GM12878 (cell line): ENCODE data around the gene P4HA3. TPM values are rescaled to one million over a fixed set of nuclear protein-coding genes. Genes with fewer than 3 reads are reported as not detected.

ENCODE experiments used
- ATAC-seq: fragments of 200-7000 bp; cut with Tn5 transposase; 3 replicates; pipeline ENCODE4 v1.9.1; 2020; ENCODE audit warnings: mild to moderate bottlenecking, moderate library complexity
- BruUV-seq: library from RNA; stranded (reverse); fragments of 400-500 nt; replicated peaks from 2 replicates; lab custom pipeline; 2021; lab: Mats Ljungman, UMichigan
- CTCF ChIA-PET: fragments of 300-600 bp; sonication (Branson Sonifier 250); formaldehyde crosslinking; extraction: SDS; loops from one replicate; lab custom pipeline; 2021; ENCODE audit warnings: inconsistent platforms; lab: Yijun Ruan, JAX
- POLR2A ChIA-PET: fragments of 350-600 bp; formaldehyde crosslinking; extraction: SDS; loops from one replicate; lab custom pipeline; 2021; ENCODE audit warnings: inconsistent platforms; lab: Charles Lee
- RAD21 ChIA-PET: fragments of 300-600 bp; sonication (Branson Sonifier 250); formaldehyde crosslinking; loops from one replicate; lab custom pipeline; 2023; ENCODE audit warnings: antibody characterized with exemption; ENCODE audit not compliant: unreplicated experiment; lab: Charles Lee
- SMC1A ChIA-PET: fragments of 300-600 bp; sonication (Branson Sonifier 250); formaldehyde crosslinking; loops from one replicate; lab custom pipeline; 2023; ENCODE audit not compliant: unreplicated experiment, uncharacterized antibody; lab: Charles Lee
- DNase-seq: peaks from one replicate; pipeline ENCODE4 v3.0.0-alpha.2; 2011; ENCODE audit warnings: low read depth, low spot score
- FAIRE-seq: peaks from 3 replicates; lab custom pipeline; 2011; peaks lifted over from hg19 to GRCh38; lab: Jason Lieb, UNC
- H2AFZ ChIP-seq: 2 replicates; pipeline ENCODE4 v1.6.0; 2011; ENCODE audit warnings: low read depth, low read length, control low read depth; ENCODE audit not compliant: control insufficient read depth
- H3K27ac ChIP-seq: 2 replicates; pipeline ENCODE4 v1.5.1; 2011; ENCODE audit warnings: control low read depth; ENCODE audit not compliant: control insufficient read depth, insufficient read depth
- H3K27me3 ChIP-seq, 2 experiments: replicated peaks in 1 of 2; 2 replicates each; pipeline versions ENCODE4 v1.6.0 to v1.6.1; 2011; ENCODE audit warnings: low read length in 1 of 2; ENCODE audit not compliant: control insufficient read depth in 2 of 2, insufficient read depth in 2 of 2
- H3K36me3 ChIP-seq, 2 experiments: 2 replicates each; pipeline ENCODE4 v1.5.1; 2011; ENCODE audit warnings: low read length in 1 of 2; ENCODE audit not compliant: control insufficient read depth in 2 of 2, insufficient read depth in 2 of 2
- H3K4me1 ChIP-seq: 2 replicates; pipeline ENCODE4 v1.6.1; 2011; ENCODE audit warnings: mild to moderate bottlenecking, low read length, moderate library complexity, mixed read lengths; ENCODE audit not compliant: control insufficient read depth, insufficient read depth
- H3K4me2 ChIP-seq: 2 replicates; pipeline ENCODE4 v1.6.0; 2011; ENCODE audit warnings: control low read depth; ENCODE audit not compliant: control insufficient read depth, insufficient read depth
- H3K4me3 ChIP-seq: fragments of 200-600 bp; sonication (generic); 2 replicates; pipeline ENCODE4 v1.5.1; 2016
- H3K79me2 ChIP-seq: 2 replicates; pipeline ENCODE4 v1.6.0; 2011; ENCODE audit warnings: low read length; ENCODE audit not compliant: control insufficient read depth, insufficient read depth
- H3K9ac ChIP-seq: 2 replicates; pipeline ENCODE4 v1.8.0; 2011; ENCODE audit warnings: low read length, control low read depth, mixed read lengths; ENCODE audit not compliant: control insufficient read depth, insufficient read depth
- H3K9me3 ChIP-seq: replicated peaks from 3 replicates; pipeline ENCODE4 v1.5.1; 2011; ENCODE audit warnings: mild to moderate bottlenecking, low read length; ENCODE audit not compliant: control insufficient read depth, insufficient read depth
- H4K20me1 ChIP-seq: 2 replicates; pipeline ENCODE4 v1.6.0; 2011; ENCODE audit not compliant: control insufficient read depth, insufficient read depth
- BCL11A ChIP-seq: IDR thresholded peaks from 2 replicates; pipeline ENCODE4 v1.6.1; 2011; ENCODE audit warnings: low read depth, low read length
- ETV6 ChIP-seq, 2 experiments: fragments of 450-650 bp in 1 of 2; IDR thresholded peaks in 1 of 2; conservative IDR thresholded peaks in 1 of 2; 2 replicates each; pipeline ENCODE4 v1.6.1; 2014; ENCODE audit warnings: antibody characterized with exemption in 1 of 2, borderline replicate concordance in 1 of 2, low read depth in 1 of 2, mild to moderate bottlenecking in 1 of 2, moderate library complexity in 1 of 2
- FOXM1 ChIP-seq: IDR thresholded peaks from 2 replicates; pipeline ENCODE4 v1.6.1; 2012; ENCODE audit warnings: low read depth, mild to moderate bottlenecking, inconsistent platforms, low read length, moderate library complexity
- IRF4 ChIP-seq: IDR thresholded peaks from 2 replicates; pipeline ENCODE4 v1.6.1; 2011; ENCODE audit warnings: low read depth, low read length
- NR2C1 ChIP-seq: fragments of 450-650 bp; IDR thresholded peaks from 2 replicates; pipeline ENCODE4 v1.6.1; 2017; ENCODE audit warnings: antibody characterized with exemption, mild to moderate bottlenecking, moderate library complexity
- NR2C2 ChIP-seq: IDR thresholded peaks from 2 replicates; pipeline ENCODE4 v1.6.1; 2011; ENCODE audit warnings: borderline replicate concordance, low read depth; ENCODE audit not compliant: control insufficient read depth, insufficient read length
- RB1 ChIP-seq: fragments of 450-650 bp; formaldehyde crosslinking; IDR thresholded peaks from 2 replicates; pipeline ENCODE4 v1.6.1; 2017; ENCODE audit warnings: mild to moderate bottlenecking, borderline replicate concordance
- STAT1 ChIP-seq: fragments of 450-650 bp; conservative IDR thresholded peaks from 2 replicates; pipeline ENCODE4 v1.6.1; 2014; ENCODE audit warnings: antibody characterized with exemption, mild to moderate bottlenecking
- STAT3 ChIP-seq: IDR thresholded peaks from 2 replicates; pipeline ENCODE4 v1.6.1; 2011; ENCODE audit warnings: low read depth, low read length, improper control_type of control experiment
- WRNIP1 ChIP-seq: IDR thresholded peaks from 2 replicates; pipeline ENCODE4 v1.6.1; 2011; ENCODE audit warnings: low read depth, low read length, improper control_type of control experiment, borderline replicate concordance
- WGBS: methylation state at CpG from one replicate; pipeline ENCODE4 v1.1.6; 2016; ENCODE audit warnings: low lambda C conversion rate; ENCODE audit not compliant: insufficient replicate concordance, insufficient coverage; ENCODE audit errors: missing lambda C conversion rate; 5-methylcytosine and 5-hydroxymethylcytosine counted together
- in situ Hi-C: fragments of 300-500 bp; cut with MboI; formaldehyde crosslinking; loops from 9 replicates; pipeline ENCODE4 v1.14.3; 2018; ENCODE audit warnings: mixed read lengths
- intact Hi-C: fragments of 100-400 bp; cut with micrococcal nuclease; formaldehyde crosslinking; loops from one replicate; pipeline ENCODE4 v1.14.2; 2022; ENCODE audit not compliant: unreplicated experiment
- polyA plus RNA-seq, 11 experiments: library from polyadenylated mRNA; depleted of rRNA in 4 of 11; unstranded in 6 of 11; stranded (reverse) in 5 of 11; fragments of >200 nt; fragmentation: Nextera tagmentation in 4 of 11; fragmentation: Illumina TruSeq in 1 of 11; extraction: Ambion mirVana in 4 of 11; extraction: Trizol in 1 of 11; gene quantifications; 1 replicate in 1 of 11; 2 replicates in 10 of 11; pipeline versions ENCODE4 v1.2.1 to v1.2.3, GENCODE V29; 2011 to 2016; ENCODE audit warnings: inconsistent platforms in 2 of 11, missing spikeins in 2 of 11, low read depth in 1 of 11
- total RNA-seq, 4 experiments: library from RNA; depleted of rRNA in 3 of 4; stranded (reverse); fragments of >200 nt in 3 of 4; fragmentation: Illumina TruSeq in 1 of 4; extraction: Trizol in 1 of 4; gene quantifications; 2 replicates each; pipeline versions ENCODE4 v1.2.1 to v1.2.3, GENCODE V29; 2013 to 2021
- TF ChIP-seq, protein P1 (sequence below): fragments of 450-650 bp; formaldehyde crosslinking; IDR thresholded peaks from 2 replicates; pipeline ENCODE4 v1.4.0; 2022; ENCODE audit warnings: mild to moderate bottlenecking, moderate library complexity
- TF ChIP-seq, protein P2 (sequence below): IDR thresholded peaks from 2 replicates; pipeline ENCODE4 v1.6.1; 2012; ENCODE audit warnings: low read depth, low read length, improper control_type of control experiment
- TF ChIP-seq, protein P3 (sequence below): fragments of 150-350 bp; IDR thresholded peaks from 2 replicates; pipeline ENCODE4 v1.6.1; 2014; ENCODE audit warnings: mild to moderate bottlenecking, low read depth, low read length

Gene P4HA3
- total and polyA plus RNA-seq, 10 of the 15 experiments (the other 5 are each of a cell fraction or from before 2014, with no cell fraction given), result 0.08 TPM; not detected in 9

DNA sequence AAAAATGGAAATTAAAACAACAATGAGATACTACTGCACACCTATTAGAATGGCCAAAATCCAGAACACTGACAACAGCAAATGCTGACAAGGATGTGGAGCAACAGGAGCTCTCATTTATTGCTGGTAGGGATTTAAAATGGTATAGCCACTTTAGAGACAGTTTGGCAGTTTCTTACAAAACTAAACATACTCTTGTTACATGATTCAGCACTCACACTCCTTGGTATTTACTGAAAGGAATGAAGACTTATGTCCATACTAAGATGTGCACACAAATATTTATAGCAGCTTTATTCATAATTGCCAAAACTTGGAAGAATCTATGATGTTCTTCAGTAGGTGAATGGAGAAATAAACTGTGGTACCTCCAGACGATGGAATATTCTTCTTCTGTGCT is 46.0 kb upstream of the P4HA3 start:
- RAD21 ChIA-PET, result no interaction called here
- H3K36me3 ChIP-seq, result no peaks in the 10 kb centered on the region
- FAIRE-seq, result no peak

More for the DNA sequence above, 46.0 kb upstream of the P4HA3 start:
- POLR2A ChIA-PET, result no interaction called here
- Histone ChIP-seq H2AFZ (no peak overlapping the region), H4K20me1 (no peaks in the 10 kb centered on the region), H3K4me2 (no peak overlapping the region), H3K27me3 (no peaks in the 10 kb centered on the region), H3K9me3 (no peaks in the 10 kb centered on the region), H3K79me2 (no peaks in the 10 kb centered on the region), H3K4me3 (no peak overlapping the region), H3K4me1 (no peaks in the 10 kb centered on the region), H3K27ac (no peak overlapping the region), H3K9ac (no peak overlapping the region)
- intact Hi-C loops, result no loop called here
- no TSS peak for BruUV-seq
- CTCF ChIA-PET, result no interaction called here
- TF ChIP-seq RB1 (no peak), FOXM1 (no peak), STAT3 (no peak), BCL11A (no peak), WRNIP1 (no peak), ETV6 (conservative IDR thresholded peaks at IDR 0.05 in 1 of 2, IDR thresholded peaks at IDR 0.05 in 1 of 2; ENCODE audit: borderline replicate concordance in 1 of 2, low read depth in 1 of 2) (no peak), STAT1 (no peak), IRF4 (no peak), NR2C1 (no peak), NR2C2 (no peak)
- TF ChIP-seq, protein P1, sequence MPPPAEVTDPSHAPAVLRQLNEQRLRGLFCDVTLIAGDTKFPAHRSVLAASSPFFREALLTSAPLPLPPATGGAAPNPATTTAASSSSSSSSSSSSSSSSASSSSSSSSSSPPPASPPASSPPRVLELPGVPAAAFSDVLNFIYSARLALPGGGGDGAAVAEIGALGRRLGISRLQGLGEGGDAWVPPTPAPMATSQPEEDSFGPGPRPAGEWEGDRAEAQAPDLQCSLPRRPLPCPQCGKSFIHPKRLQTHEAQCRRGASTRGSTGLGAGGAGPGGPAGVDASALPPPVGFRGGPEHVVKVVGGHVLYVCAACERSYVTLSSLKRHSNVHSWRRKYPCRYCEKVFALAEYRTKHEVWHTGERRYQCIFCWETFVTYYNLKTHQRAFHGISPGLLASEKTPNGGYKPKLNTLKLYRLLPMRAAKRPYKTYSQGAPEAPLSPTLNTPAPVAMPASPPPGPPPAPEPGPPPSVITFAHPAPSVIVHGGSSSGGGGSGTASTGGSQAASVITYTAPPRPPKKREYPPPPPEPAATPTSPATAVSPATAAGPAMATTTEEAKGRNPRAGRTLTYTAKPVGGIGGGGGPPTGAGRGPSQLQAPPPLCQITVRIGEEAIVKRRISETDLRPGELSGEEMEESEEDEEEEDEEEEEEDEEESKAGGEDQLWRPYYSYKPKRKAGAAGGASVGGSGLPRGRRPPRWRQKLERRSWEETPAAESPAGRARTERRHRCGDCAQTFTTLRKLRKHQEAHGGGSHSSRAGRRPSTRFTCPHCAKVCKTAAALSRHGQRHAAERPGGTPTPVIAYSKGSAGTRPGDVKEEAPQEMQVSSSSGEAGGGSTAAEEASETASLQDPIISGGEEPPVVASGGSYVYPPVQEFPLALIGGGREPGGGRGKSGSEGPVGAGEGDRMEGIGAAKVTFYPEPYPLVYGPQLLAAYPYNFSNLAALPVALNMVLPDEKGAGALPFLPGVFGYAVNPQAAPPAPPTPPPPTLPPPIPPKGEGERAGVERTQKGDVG (CRISPR knock-in tag), result no peak
- TF ChIP-seq, protein P2, sequence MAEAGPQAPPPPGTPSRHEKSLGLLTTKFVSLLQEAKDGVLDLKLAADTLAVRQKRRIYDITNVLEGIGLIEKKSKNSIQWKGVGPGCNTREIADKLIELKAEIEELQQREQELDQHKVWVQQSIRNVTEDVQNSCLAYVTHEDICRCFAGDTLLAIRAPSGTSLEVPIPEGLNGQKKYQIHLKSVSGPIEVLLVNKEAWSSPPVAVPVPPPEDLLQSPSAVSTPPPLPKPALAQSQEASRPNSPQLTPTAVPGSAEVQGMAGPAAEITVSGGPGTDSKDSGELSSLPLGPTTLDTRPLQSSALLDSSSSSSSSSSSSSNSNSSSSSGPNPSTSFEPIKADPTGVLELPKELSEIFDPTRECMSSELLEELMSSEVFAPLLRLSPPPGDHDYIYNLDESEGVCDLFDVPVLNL, result no peak
- TF ChIP-seq, protein P3, sequence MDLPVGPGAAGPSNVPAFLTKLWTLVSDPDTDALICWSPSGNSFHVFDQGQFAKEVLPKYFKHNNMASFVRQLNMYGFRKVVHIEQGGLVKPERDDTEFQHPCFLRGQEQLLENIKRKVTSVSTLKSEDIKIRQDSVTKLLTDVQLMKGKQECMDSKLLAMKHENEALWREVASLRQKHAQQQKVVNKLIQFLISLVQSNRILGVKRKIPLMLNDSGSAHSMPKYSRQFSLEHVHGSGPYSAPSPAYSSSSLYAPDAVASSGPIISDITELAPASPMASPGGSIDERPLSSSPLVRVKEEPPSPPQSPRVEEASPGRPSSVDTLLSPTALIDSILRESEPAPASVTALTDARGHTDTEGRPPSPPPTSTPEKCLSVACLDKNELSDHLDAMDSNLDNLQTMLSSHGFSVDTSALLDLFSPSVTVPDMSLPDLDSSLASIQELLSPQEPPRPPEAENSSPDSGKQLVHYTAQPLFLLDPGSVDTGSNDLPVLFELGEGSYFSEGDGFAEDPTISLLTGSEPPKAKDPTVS, result no peak
- ATAC-seq (no peak), DNase-seq (no peak)
- 33% methylated on average over 1 of the region's 1 CpG for WGBS
- in situ Hi-C loops, result no loop called here
- SMC1A ChIA-PET, result no interaction called here
